ENCODE measurements around the gene RALBP1. TPM values are rescaled to one million over a fixed set of nuclear protein-coding genes. Genes with fewer than 3 reads are reported as not detected.

RALBP1 gene
- total and polyA plus RNA-seq, 4 donors = 15.6 to 34.8 (median 21.0) TPM

DNA sequence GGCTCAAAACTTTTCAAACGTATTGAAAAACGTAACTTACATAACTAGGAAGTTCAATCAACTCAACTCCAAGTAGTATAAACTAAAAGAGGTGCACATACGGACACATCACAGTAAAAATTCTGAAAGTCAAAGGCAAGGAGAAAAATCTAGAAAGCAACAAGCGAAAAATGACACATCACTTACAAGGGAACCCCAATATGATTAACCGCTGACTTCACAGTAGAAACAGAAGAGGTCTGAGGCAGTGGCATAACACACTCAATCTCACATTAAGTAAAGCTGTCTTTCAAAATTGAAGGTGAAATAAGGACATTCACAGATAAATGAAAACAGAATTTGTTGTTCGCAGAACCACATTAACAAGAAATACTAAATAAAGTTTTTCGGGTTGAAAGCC, 106.4 kb downstream of the RALBP1 start:
- TF ChIP-seq HNF4A (conservative IDR thresholded peaks at IDR 0.05) (no peak), EGR1 (IDR thresholded peaks at IDR 0.05; ENCODE audit: low read depth in 2 of 2) (no peak), GABPA (IDR thresholded peaks at IDR 0.05 in 1 of 2, conservative IDR thresholded peaks at IDR 0.05 in 1 of 2) (no peak), TAF1 (conservative IDR thresholded peaks at IDR 0.05) (no peak)
- TF ChIP-seq, protein P1, sequence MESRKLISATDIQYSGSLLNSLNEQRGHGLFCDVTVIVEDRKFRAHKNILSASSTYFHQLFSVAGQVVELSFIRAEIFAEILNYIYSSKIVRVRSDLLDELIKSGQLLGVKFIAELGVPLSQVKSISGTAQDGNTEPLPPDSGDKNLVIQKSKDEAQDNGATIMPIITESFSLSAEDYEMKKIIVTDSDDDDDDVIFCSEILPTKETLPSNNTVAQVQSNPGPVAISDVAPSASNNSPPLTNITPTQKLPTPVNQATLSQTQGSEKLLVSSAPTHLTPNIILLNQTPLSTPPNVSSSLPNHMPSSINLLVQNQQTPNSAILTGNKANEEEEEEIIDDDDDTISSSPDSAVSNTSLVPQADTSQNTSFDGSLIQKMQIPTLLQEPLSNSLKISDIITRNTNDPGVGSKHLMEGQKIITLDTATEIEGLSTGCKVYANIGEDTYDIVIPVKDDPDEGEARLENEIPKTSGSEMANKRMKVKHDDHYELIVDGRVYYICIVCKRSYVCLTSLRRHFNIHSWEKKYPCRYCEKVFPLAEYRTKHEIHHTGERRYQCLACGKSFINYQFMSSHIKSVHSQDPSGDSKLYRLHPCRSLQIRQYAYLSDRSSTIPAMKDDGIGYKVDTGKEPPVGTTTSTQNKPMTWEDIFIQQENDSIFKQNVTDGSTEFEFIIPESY (IDR thresholded peaks at IDR 0.05) = no peak
- H3K27ac ChIP-seq (ENCODE audit: low read depth in 1 of 2, low read length in 2 of 2) = no peak overlapping the region
- peaks cover 0 to 7% (median 0%) of the 10 kb centered on the region in 4 donors for H3K4me1 ChIP-seq (ENCODE audit: control insufficient read depth in 4 of 4, insufficient read depth in 4 of 4, low read length in 3 of 4)
- H3K27me3 ChIP-seq (ENCODE audit: control insufficient read depth in 4 of 4, insufficient read depth in 4 of 4, low read length in 3 of 4) = no peaks in the 10 kb centered on the region
- DNase-seq (ENCODE audit: low spot score) = no peak
- no peaks in the 10 kb centered on the region for H3K9me3 ChIP-seq (ENCODE audit: control insufficient read depth in 4 of 4, low read length in 3 of 4)
- peaks cover 0 to 11% (median 6%) of the 10 kb centered on the region in 4 donors for H3K36me3 ChIP-seq (ENCODE audit: control insufficient read depth in 4 of 4, insufficient read depth in 3 of 4, low read depth in 1 of 4, low read length in 3 of 4)
- WGBS = 97% methylated on average over 7 of the region's 7 CpGs
- H3K4me3 ChIP-seq (ENCODE audit: low read depth in 1 of 3, low read length in 3 of 3) = no peak overlapping the region
- no peak overlapping the region for H3K9ac ChIP-seq (ENCODE audit: low read depth in 1 of 2, low read length in 2 of 2)

DNA sequence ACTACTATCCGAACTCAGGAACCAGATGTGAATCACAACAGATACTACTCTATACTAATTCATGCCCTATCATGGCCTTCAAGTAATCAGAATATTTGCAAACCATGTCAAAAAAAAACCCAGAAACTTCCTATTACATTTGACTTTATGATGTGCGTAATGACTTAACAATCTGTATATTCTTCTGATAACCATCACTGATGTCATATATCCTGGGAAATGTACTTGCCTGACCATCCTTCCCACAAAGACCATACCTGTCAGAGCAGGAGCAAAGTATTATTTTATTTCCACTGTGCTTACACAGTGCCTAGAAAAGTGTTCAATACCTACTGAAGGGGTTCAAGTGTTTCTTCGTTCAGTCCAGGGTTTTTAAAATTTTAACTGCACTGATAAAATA, 111.5 kb downstream of the RALBP1 start:
- Histone ChIP-seq H3K9me3 (ENCODE audit: control insufficient read depth in 4 of 4, low read length in 3 of 4) (no peaks in the 10 kb centered on the region), H3K27me3 (ENCODE audit: control insufficient read depth in 4 of 4, insufficient read depth in 4 of 4, low read length in 3 of 4) (no peaks in the 10 kb centered on the region), H3K4me1 (ENCODE audit: control insufficient read depth in 4 of 4, insufficient read depth in 4 of 4, low read length in 3 of 4) (no peaks in the 10 kb centered on the region), H3K36me3 (ENCODE audit: control insufficient read depth in 4 of 4, insufficient read depth in 3 of 4, low read depth in 1 of 4, low read length in 3 of 4) (peaks cover 3 to 24% (median 10%) of the 10 kb centered on the region in 4 donors), H3K4me3 (ENCODE audit: low read depth in 1 of 3, low read length in 3 of 3) (no peak overlapping the region), H3K9ac (ENCODE audit: low read depth in 1 of 2, low read length in 2 of 2) (no peak overlapping the region), H3K27ac (ENCODE audit: low read depth in 1 of 2, low read length in 2 of 2) (no peak overlapping the region)
- 93% methylated on average over 3 of the region's 3 CpGs for whole genome bisulfite sequencing
- TF ChIP-seq YY1 (IDR thresholded peaks at IDR 0.05) (no peak), HNF4G (IDR thresholded peaks at IDR 0.05) (no peak), RAD21 (IDR thresholded peaks at IDR 0.05) (no peak), EGR1 (IDR thresholded peaks at IDR 0.05; ENCODE audit: low read depth in 2 of 2) (no peak), FOXA2 (IDR thresholded peaks at IDR 0.05) (no peak), NR2F2 (IDR thresholded peaks at IDR 0.05) (no peak), FOXA1 (IDR thresholded peaks at IDR 0.05) (no peak)
- TF ChIP-seq, protein P1 (IDR thresholded peaks at IDR 0.05) = no peak
- TF ChIP-seq, protein P2, sequence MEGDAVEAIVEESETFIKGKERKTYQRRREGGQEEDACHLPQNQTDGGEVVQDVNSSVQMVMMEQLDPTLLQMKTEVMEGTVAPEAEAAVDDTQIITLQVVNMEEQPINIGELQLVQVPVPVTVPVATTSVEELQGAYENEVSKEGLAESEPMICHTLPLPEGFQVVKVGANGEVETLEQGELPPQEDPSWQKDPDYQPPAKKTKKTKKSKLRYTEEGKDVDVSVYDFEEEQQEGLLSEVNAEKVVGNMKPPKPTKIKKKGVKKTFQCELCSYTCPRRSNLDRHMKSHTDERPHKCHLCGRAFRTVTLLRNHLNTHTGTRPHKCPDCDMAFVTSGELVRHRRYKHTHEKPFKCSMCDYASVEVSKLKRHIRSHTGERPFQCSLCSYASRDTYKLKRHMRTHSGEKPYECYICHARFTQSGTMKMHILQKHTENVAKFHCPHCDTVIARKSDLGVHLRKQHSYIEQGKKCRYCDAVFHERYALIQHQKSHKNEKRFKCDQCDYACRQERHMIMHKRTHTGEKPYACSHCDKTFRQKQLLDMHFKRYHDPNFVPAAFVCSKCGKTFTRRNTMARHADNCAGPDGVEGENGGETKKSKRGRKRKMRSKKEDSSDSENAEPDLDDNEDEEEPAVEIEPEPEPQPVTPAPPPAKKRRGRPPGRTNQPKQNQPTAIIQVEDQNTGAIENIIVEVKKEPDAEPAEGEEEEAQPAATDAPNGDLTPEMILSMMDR (IDR thresholded peaks at IDR 0.05; ENCODE audit: low read depth, low read length, missing input control) = no peak
- TF ChIP-seq, protein P3, sequence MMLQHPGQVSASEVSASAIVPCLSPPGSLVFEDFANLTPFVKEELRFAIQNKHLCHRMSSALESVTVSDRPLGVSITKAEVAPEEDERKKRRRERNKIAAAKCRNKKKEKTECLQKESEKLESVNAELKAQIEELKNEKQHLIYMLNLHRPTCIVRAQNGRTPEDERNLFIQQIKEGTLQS (IDR thresholded peaks at IDR 0.05) = no peak
- DNase-seq (ENCODE audit: low spot score) = no peak

Small RNA genes lying within 50 kb of the gene (small RNA-seq; reads per million reads assigned to genes)
- gene RNU2-27P = not detected

Other genes with a start within 250 kb of the RALBP1 start
- 10 to 100 TPM in 1 of 2 donors, 1 to 10 TPM in 1; 6.7 to 11.1 TPM for gene TWSG1, start 140.7 kb upstream of the RALBP1 start, total RNA-seq
- gene TWSG1, start 140.7 kb upstream of the RALBP1 start, polyA plus RNA-seq = 1 to 10 TPM; 3.9 to 4.2 TPM
- gene PPP4R1, start 139.0 kb downstream of the RALBP1 start, total RNA-seq = 10 to 100 TPM; 30.1 to 50.8 TPM
- 10 to 100 TPM; 11.7 to 15.5 TPM for gene PPP4R1, start 139.0 kb downstream of the RALBP1 start, polyA plus RNA-seq
- 10 to 100 TPM in 1 of 2 donors, 1 to 10 TPM in 1; 7.9 to 11.6 TPM for gene RAB31, start 232.8 kb downstream of the RALBP1 start, total RNA-seq
- gene RAB31, start 232.8 kb downstream of the RALBP1 start, polyA plus RNA-seq = 10 to 100 TPM in 1 of 2 donors, 1 to 10 TPM in 1; 3.6 to 12.8 TPM